Transverse colon (tissue), 4 donors: ENCODE results near the gene FOS.

Source experiments
- EP300 ChIP-seq: sonication (generic); formaldehyde crosslinking; IDR thresholded peaks from one replicate; pipeline ENCODE4 v1.6.1; 2017; ENCODE audit warnings: antibody characterized with exemption, low read depth
- POLR2A ChIP-seq: fragments of 450-650 bp; IDR thresholded peaks from one replicate; pipeline ENCODE4 v1.6.1; 2016; ENCODE audit warnings: antibody characterized with exemption, mild to moderate bottlenecking, moderate library complexity
- POLR2AphosphoS5 ChIP-seq, 3 donors: sonication (generic); formaldehyde crosslinking; IDR thresholded peaks; one replicate each; pipeline ENCODE4 v1.6.1; 2016; ENCODE audit warnings: antibody characterized with exemption in 3 of 3
- TF ChIP-seq, protein P1 (sequence below), 5 experiments: fragments of 200-600 bp in 3 of 5; fragments of 450-650 bp in 2 of 5; sonication (generic) in 3 of 5; IDR thresholded peaks; 1 replicate in 2 of 5; 2 replicates in 3 of 5; pipeline ENCODE4 v1.5.1; 2016 to 2017; ENCODE audit warnings: antibody characterized with exemption in 5 of 5, inconsistent platforms in 3 of 5, mild to moderate bottlenecking in 2 of 5, moderate library complexity in 1 of 5

GRCh38 chr14:75292101-75292563, 13.5 kb downstream of the FOS start:
- TF ChIP-seq, protein P1, sequence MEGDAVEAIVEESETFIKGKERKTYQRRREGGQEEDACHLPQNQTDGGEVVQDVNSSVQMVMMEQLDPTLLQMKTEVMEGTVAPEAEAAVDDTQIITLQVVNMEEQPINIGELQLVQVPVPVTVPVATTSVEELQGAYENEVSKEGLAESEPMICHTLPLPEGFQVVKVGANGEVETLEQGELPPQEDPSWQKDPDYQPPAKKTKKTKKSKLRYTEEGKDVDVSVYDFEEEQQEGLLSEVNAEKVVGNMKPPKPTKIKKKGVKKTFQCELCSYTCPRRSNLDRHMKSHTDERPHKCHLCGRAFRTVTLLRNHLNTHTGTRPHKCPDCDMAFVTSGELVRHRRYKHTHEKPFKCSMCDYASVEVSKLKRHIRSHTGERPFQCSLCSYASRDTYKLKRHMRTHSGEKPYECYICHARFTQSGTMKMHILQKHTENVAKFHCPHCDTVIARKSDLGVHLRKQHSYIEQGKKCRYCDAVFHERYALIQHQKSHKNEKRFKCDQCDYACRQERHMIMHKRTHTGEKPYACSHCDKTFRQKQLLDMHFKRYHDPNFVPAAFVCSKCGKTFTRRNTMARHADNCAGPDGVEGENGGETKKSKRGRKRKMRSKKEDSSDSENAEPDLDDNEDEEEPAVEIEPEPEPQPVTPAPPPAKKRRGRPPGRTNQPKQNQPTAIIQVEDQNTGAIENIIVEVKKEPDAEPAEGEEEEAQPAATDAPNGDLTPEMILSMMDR (IDR thresholded peaks at IDR 0.05): no peak
- TF ChIP-seq EP300 (no peak), POLR2AphosphoS5 (IDR thresholded peaks at IDR 0.05) (no peak), POLR2A (no peak)
